HCT116 (cell line): ENCODE data around the gene SLC25A39. TPM values are rescaled to one million over a fixed set of nuclear protein-coding genes. Genes with fewer than 3 reads are reported as not detected.

Source experiments
- ATAC-seq: fragments of 200-7000 bp; cut with Tn5 transposase; 2 replicates; pipeline ENCODE4 v1.9.1; 2020; ENCODE audit warnings: mild to moderate bottlenecking, moderate library complexity
- BruUV-seq: library from RNA; stranded (reverse); fragments of 400-500 nt; replicated peaks from 2 replicates; lab custom pipeline; 2021; lab: Mats Ljungman, UMichigan
- CTCF ChIA-PET: fragments of 300-600 bp; sonication (Branson Sonifier 250); formaldehyde crosslinking; loops from one replicate; lab custom pipeline; 2021; ENCODE audit warnings: antibody characterized with exemption; lab: Charles Lee
- POLR2A ChIA-PET: fragments of 300-600, 350-600 bp; sonication (Branson Sonifier 250); formaldehyde crosslinking; loops from one replicate; lab custom pipeline; 2021; ENCODE audit warnings: antibody characterized with exemption; lab: Charles Lee
- RAD21 ChIA-PET, 2 experiments: fragments of 300-600 bp; sonication (Branson Sonifier 250); formaldehyde crosslinking; loops; one replicate each; lab custom pipeline; 2023; ENCODE audit warnings: low total read pairs in 2 of 2; ENCODE audit not compliant: uncharacterized antibody in 2 of 2, unreplicated experiment in 2 of 2, low non-redundant PET in 1 of 2; lab: Charles Lee
- DNase-seq: peaks from one replicate; pipeline ENCODE4 v3.0.0-alpha.2; 2010; ENCODE audit warnings: low read depth, low spot score
- H2AFZ ChIP-seq: fragments of 200-600 bp; shearing (Covaris generic), sonication (generic); 2 replicates; pipeline ENCODE4 v1.6.1; 2017; ENCODE audit warnings: low read depth, mixed run types, mixed read lengths, antibody characterized with exemption, low read length; ENCODE audit not compliant: poor library complexity, severe bottlenecking
- H3K27ac ChIP-seq: 2 replicates; pipeline ENCODE4 v1.5.1; 2012; ENCODE audit warnings: low read depth, low read length
- H3K27me3 ChIP-seq: fragments of 200-600 bp; sonication (generic); 2 replicates; pipeline ENCODE4 v1.6.1; 2016; ENCODE audit warnings: mixed run types, low read length, mixed read lengths; ENCODE audit not compliant: insufficient read depth
- H3K36me3 ChIP-seq, 2 experiments: fragments of 200-500 bp in 1 of 2; fragments of 200-600 bp in 1 of 2; sonication (Bioruptor generic) in 1 of 2; sonication (generic) in 1 of 2; 2 replicates each; pipeline versions ENCODE4 v1.5.1 to v1.6.1; 2014 to 2016; ENCODE audit warnings: low read length in 2 of 2, inconsistent platforms in 1 of 2, mixed read lengths in 1 of 2, mixed run types in 1 of 2; ENCODE audit not compliant: insufficient read depth in 2 of 2, control insufficient read depth in 1 of 2
- H3K4me1 ChIP-seq, 2 experiments: fragments of 200-600 bp in 1 of 2; sonication (generic) in 1 of 2; 2 replicates each; pipeline versions ENCODE4 v1.5.1 to v1.6.1; 2012 to 2017; ENCODE audit warnings: low read length in 2 of 2, inconsistent platforms in 1 of 2, mild to moderate bottlenecking in 1 of 2, mixed read lengths in 1 of 2, mixed run types in 1 of 2, moderate library complexity in 1 of 2; ENCODE audit not compliant: insufficient read depth in 2 of 2, control insufficient read depth in 1 of 2
- H3K4me2 ChIP-seq: fragments of 200-600 bp; sonication (generic); 2 replicates; pipeline ENCODE4 v1.6.1; 2017; ENCODE audit warnings: mixed run types, low read length, mixed read lengths
- H3K4me3 ChIP-seq, 2 experiments: fragments of 200-600 bp in 1 of 2; sonication (generic) in 1 of 2; replicated peaks in 1 of 2; 2 replicates each; pipeline ENCODE4 v1.5.1; 2011 to 2016; ENCODE audit warnings: low read length in 2 of 2, control low read depth in 1 of 2, low read depth in 1 of 2, mild to moderate bottlenecking in 1 of 2, mixed read lengths in 1 of 2, mixed run types in 1 of 2
- H3K79me2 ChIP-seq: fragments of 200-600 bp; sonication (generic); 2 replicates; pipeline ENCODE4 v1.6.1; 2017; ENCODE audit warnings: mild to moderate bottlenecking, mixed run types, low read length, moderate library complexity, mixed read lengths; ENCODE audit not compliant: insufficient read depth
- H3K9ac ChIP-seq: fragments of 200-600 bp; sonication (generic); 2 replicates; pipeline ENCODE4 v1.6.1; 2016; ENCODE audit warnings: low read length, mixed read lengths
- H3K9me2 ChIP-seq: fragments of 200-600 bp; sonication (generic), shearing (Covaris generic); 2 replicates; pipeline ENCODE4 v1.6.1; 2017; ENCODE audit warnings: mixed run types, mild to moderate bottlenecking, moderate library complexity; ENCODE audit not compliant: insufficient read depth
- H3K9me3 ChIP-seq, 2 experiments: fragments of 200-500 bp in 1 of 2; fragments of 200-600 bp in 1 of 2; sonication (Bioruptor generic) in 1 of 2; sonication (generic) in 1 of 2; 2 replicates each; pipeline ENCODE4 v1.6.1; 2014 to 2017; ENCODE audit warnings: low read length in 2 of 2, mixed read lengths in 2 of 2, inconsistent platforms in 1 of 2, low read depth in 1 of 2, mild to moderate bottlenecking in 1 of 2, mixed run types in 1 of 2, moderate library complexity in 1 of 2; ENCODE audit not compliant: control insufficient read depth in 1 of 2, insufficient read depth in 1 of 2
- H4K20me1 ChIP-seq: fragments of 200-600 bp; sonication (generic), shearing (Covaris generic); 2 replicates; pipeline ENCODE4 v1.6.1; 2017; ENCODE audit warnings: mixed run types, mild to moderate bottlenecking, moderate library complexity; ENCODE audit not compliant: insufficient read depth
- ATF3 ChIP-seq: IDR thresholded peaks from 2 replicates; pipeline ENCODE4 v1.6.1; 2012
- CBX3 ChIP-seq: IDR thresholded peaks from 2 replicates; pipeline ENCODE4 v1.6.1; 2012; ENCODE audit warnings: low read depth
- CTCF ChIP-seq, 3 experiments: fragments of 200-600 bp in 1 of 3; sonication (generic) in 1 of 3; IDR thresholded peaks in 2 of 3; conservative IDR thresholded peaks in 1 of 3; 2 replicates each; pipeline ENCODE4 v1.5.1; 2012 to 2017; ENCODE audit warnings: low read depth in 2 of 3, low read length in 2 of 3, antibody characterized with exemption in 1 of 3, borderline replicate concordance in 1 of 3, control low read depth in 1 of 3, mild to moderate bottlenecking in 1 of 3, mixed read lengths in 1 of 3, mixed run types in 1 of 3, moderate library complexity in 1 of 3; ENCODE audit not compliant: insufficient read depth in 1 of 3
- EGR1 ChIP-seq: IDR thresholded peaks from 2 replicates; pipeline ENCODE4 v1.6.1; 2012; ENCODE audit warnings: low read depth
- EZH2phosphoT487 ChIP-seq: fragments of 200-600 bp; IDR thresholded peaks from 2 replicates; pipeline ENCODE4 v1.6.1; 2018; ENCODE audit warnings: antibody characterized with exemption, borderline replicate concordance
- FOSL1 ChIP-seq: IDR thresholded peaks from 2 replicates; pipeline ENCODE4 v1.6.1; 2012; ENCODE audit warnings: low read depth
- JUND ChIP-seq: IDR thresholded peaks from 2 replicates; pipeline ENCODE4 v1.6.1; 2012
- MAX ChIP-seq: IDR thresholded peaks from 2 replicates; pipeline ENCODE4 v1.6.1; 2012
- POLR2A ChIP-seq: IDR thresholded peaks from 2 replicates; pipeline ENCODE4 v1.7.0; 2011; ENCODE audit warnings: borderline replicate concordance; ENCODE audit not compliant: insufficient read depth, insufficient read length; ENCODE audit errors: extremely low read depth
- POLR2AphosphoS5 ChIP-seq: IDR thresholded peaks from 2 replicates; pipeline ENCODE4 v1.6.1; 2011; ENCODE audit warnings: mild to moderate bottlenecking, low read depth, low read length, moderate library complexity
- RAD21 ChIP-seq: IDR thresholded peaks from 2 replicates; pipeline ENCODE4 v1.6.1; 2012; ENCODE audit warnings: low read depth, mild to moderate bottlenecking
- SIN3A ChIP-seq: IDR thresholded peaks from 2 replicates; pipeline ENCODE4 v1.6.1; 2012; ENCODE audit warnings: low read depth
- SRF ChIP-seq: IDR thresholded peaks from 2 replicates; pipeline ENCODE4 v1.6.1; 2012; ENCODE audit warnings: low read depth
- TCF7L2 ChIP-seq: IDR thresholded peaks from 2 replicates; pipeline ENCODE4 v1.7.0; 2011; ENCODE audit warnings: borderline replicate concordance, inconsistent platforms; ENCODE audit not compliant: insufficient read depth, insufficient read length; ENCODE audit errors: extremely low read depth
- YY1 ChIP-seq: IDR thresholded peaks from 2 replicates; pipeline ENCODE4 v1.6.1; 2011; ENCODE audit warnings: low read length, low read depth, moderate library complexity, mild to moderate bottlenecking; ENCODE audit not compliant: insufficient replicate concordance; ENCODE audit errors: extremely low read depth
- ZBTB33 ChIP-seq: IDR thresholded peaks from 2 replicates; pipeline ENCODE4 v1.6.1; 2011; ENCODE audit warnings: mild to moderate bottlenecking, low read length, moderate library complexity; ENCODE audit not compliant: insufficient replicate concordance; ENCODE audit errors: extremely low read depth
- ZFX ChIP-seq: fragments of 450-650 bp; IDR thresholded peaks from 2 replicates; pipeline ENCODE4 v1.6.1; 2017
- ZNF274 ChIP-seq: fragments of 200-500 bp; sonication (Bioruptor generic); IDR thresholded peaks from 2 replicates; pipeline ENCODE4 v1.6.1; 2014; ENCODE audit warnings: mild to moderate bottlenecking, low read depth, low read length, inconsistent platforms
- intact Hi-C: fragments of 100-400 bp; cut with micrococcal nuclease; formaldehyde crosslinking; loops from 2 replicates; pipeline ENCODE4 v1.10.0; 2022
- total RNA-seq: library from RNA; stranded (reverse); gene quantifications from one replicate; pipeline ENCODE4 v1.2.1, GENCODE V29; 2021; ENCODE audit not compliant: unreplicated experiment

The SLC25A39 gene
- total RNA-seq, 1 experiment from 2014 or later: 326 TPM

GRCh38 chr17:44322236-44322895, 2.3 kb downstream of the SLC25A39 start:
- intact Hi-C loops: no loop called here
- POLR2A ChIA-PET: no interaction called here
- Histone ChIP-seq H2AFZ (no peak overlapping the region), H3K36me3 (peaks cover 19 to 33% of the 10 kb centered on the region in 2 experiments; a peak in 3 of 4 replicates), H3K4me2 (peak overlapping the region; percentile 77; the same call in 1 of the 2 replicates), H3K9me2 (no peaks in the 10 kb centered on the region), H3K27me3 (no peaks in the 10 kb centered on the region), H3K9ac (no peak overlapping the region), H3K9me3 (no peaks in the 10 kb centered on the region), H3K4me3 (no peak overlapping the region), H3K27ac (no peak overlapping the region; the same call in 1 of the 2 replicates), H3K4me1 (peaks cover 1 to 17% of the 10 kb centered on the region in 2 experiments; a peak in 3 of 4 replicates), H4K20me1 (no peaks in the 10 kb centered on the region), H3K79me2 (peaks cover 55% of the 10 kb centered on the region)
- no peak for ATAC-seq
- CTCF ChIA-PET: no interaction called here
- BruUV-seq: no TSS peak
- TF ChIP-seq RAD21 (no peak), SIN3A (no peak), CTCF (IDR thresholded peaks at IDR 0.05 in 2 of 3, conservative IDR thresholded peaks at IDR 0.05 in 1 of 3; ENCODE audit: borderline replicate concordance in 1 of 3, insufficient read depth in 1 of 3, low read depth in 2 of 3, low read length in 2 of 3) (no peak), CBX3 (no peak), POLR2A (no peak), YY1 (no peak), SRF (no peak), ZNF274 (no peak), JUND (no peak), MAX (no peak), ZFX (no peak), ATF3 (no peak), ZBTB33 (no peak), POLR2AphosphoS5 (no peak), TCF7L2 (no peak), EZH2phosphoT487 (no peak), EGR1 (no peak), FOSL1 (no peak)
- RAD21 ChIA-PET: no interaction called here
- DNase-seq: no peak
